Left cardiac atrium (tissue), 4 donors: ENCODE data around the gene GRIK4. TPM values are rescaled to one million over a fixed set of nuclear protein-coding genes. Genes with fewer than 3 reads are reported as not detected.

ENCODE experiments used
- ATAC-seq, 2 donors: fragments of 200-7000 bp; cut with Tn5 transposase; one replicate each; pipeline ENCODE4 v1.9.1; 2020; ENCODE audit warnings: mild to moderate bottlenecking in 2 of 2, moderate library complexity in 2 of 2
- DNase-seq: peaks from one replicate; pipeline ENCODE4 v3.0.0-alpha.2; 2020
- intact Hi-C, 2 donors: fragments of 100-400 bp; cut with DNase I; formaldehyde crosslinking; loops; one replicate each; pipeline versions ENCODE4 v1.14.1 to v1.15.1; 2022 to 2023
- total RNA-seq, 2 donors: library from RNA; stranded (reverse); fragmentation: NEBNext Ultra II Directional; extraction: Animal tissue kit (Norgen Biotek cat#: 25700); gene quantifications; one replicate each; pipeline ENCODE4 v1.2.1, GENCODE V29; 2021
- donor health status: DM: no; HTN: yes; CAD: no.
- donor health status: DM: no; HTN: yes; CAD: no; lungs with severe emphysema.
- donor health status: DM: yes; HTN: yes; CAD: no.
- donor health status: Dilated cardiomyopathy.

Gene GRIK4
- total RNA-seq, 2 donors from 2014 or later, result 0.35 to 0.55 TPM

- DNase-seq (no peak), ATAC-seq (no peak)
- intact Hi-C loops, result loop anchor here in 1 of 2 donors (10.0 kb wide), 2 partner anchors 158 to 272 kb away; no protein-coding TSS in a partner anchor
Measured at GRCh38 chr11:120956710-120957495, 445.4 kb downstream of the GRIK4 start.

GRCh38 chr11:120958185-120958584 is 446.6 kb downstream of the GRIK4 start:
- intact Hi-C loops, result loop anchor here in 1 of 2 donors (10.0 kb wide), 2 partner anchors 157 to 273 kb away; no protein-coding TSS in a partner anchor
- ATAC-seq (no peak), DNase-seq (no peak)

- intact Hi-C loops, result loop anchor here in 1 of 2 donors (10.0 kb wide), 2 partner anchors 156 to 274 kb away; no protein-coding TSS in a partner anchor
- DNase-seq (no peak), ATAC-seq (no peak)
Measured at GRCh38 chr11:120959189-120959588, 447.6 kb downstream of the GRIK4 start.

GRCh38 chr11:120964857-120965256 is 453.3 kb downstream of the GRIK4 start:
- ATAC-seq (no peak), DNase-seq (no peak)
- intact Hi-C loops, result no loop called here

- intact Hi-C loops, result no loop called here
- no peak for DNase-seq
Measured at GRCh38 chr11:120966840-120967239, 455.3 kb downstream of the GRIK4 start.

GRCh38 chr11:120969993-120970392 is 458.4 kb downstream of the GRIK4 start:
- intact Hi-C loops, result no loop called here
- DNase-seq (no peak), ATAC-seq (no peak)

More at GRCh38 chr11:120966840-120967239, 455.3 kb downstream of the GRIK4 start:
- no peak for ATAC-seq

GRCh38 chr11:120971825-120972224 is 460.3 kb downstream of the GRIK4 start:
- DNase-seq (no peak), ATAC-seq (no peak)
- intact Hi-C loops, result no loop called here

GRCh38 chr11:120972621-120973020 is 461.1 kb downstream of the GRIK4 start:
- no peak for ATAC-seq
- intact Hi-C loops, result no loop called here
- DNase-seq, result no peak

GRCh38 chr11:120973501-120973900 is 462.0 kb downstream of the GRIK4 start:
- ATAC-seq, result no peak
- DNase-seq, result no peak
- intact Hi-C loops, result no loop called here

- intact Hi-C loops, result no loop called here
- no peak for ATAC-seq
- no peak for DNase-seq
Measured at GRCh38 chr11:120974466-120974865, 462.9 kb downstream of the GRIK4 start.

- no peak for ATAC-seq
- intact Hi-C loops, result no loop called here
- DNase-seq, result no peak
Measured at GRCh38 chr11:120974965-120975364, 463.4 kb downstream of the GRIK4 start.

- intact Hi-C loops, result no loop called here
- ATAC-seq (no peak), DNase-seq (no peak)
Measured at GRCh38 chr11:120977266-120978137, 466.0 kb downstream of the GRIK4 start.

GRCh38 chr11:120978701-120979100 is 467.2 kb downstream of the GRIK4 start:
- DNase-seq (no peak), ATAC-seq (no peak)
- intact Hi-C loops, result no loop called here

- ATAC-seq, result peak; percentile 95 to 96
- peak; percentile 55 for DNase-seq
- intact Hi-C loops, result no loop called here
Measured at GRCh38 chr11:120985718-120986569, 474.4 kb downstream of the GRIK4 start.

GRCh38 chr11:120988603-120989002 is 477.1 kb downstream of the GRIK4 start:
- no peak for DNase-seq
- intact Hi-C loops, result no loop called here
- ATAC-seq, result no peak

GRCh38 chr11:120991830-120992686 is 480.5 kb downstream of the GRIK4 start:
- intact Hi-C loops, result no loop called here
- ATAC-seq (no peak), DNase-seq (no peak)

GRCh38 chr11:120994091-120994859 is 482.7 kb downstream of the GRIK4 start:
- intact Hi-C loops, result no loop called here
- ATAC-seq (no peak), DNase-seq (no peak)
